PFSK-1 (cell line): ENCODE data around the gene SUFU.

Experiments used
- FOXP2 ChIP-seq: optimal IDR thresholded peaks from 2 replicates; pipeline ENCODE3; 2011; ENCODE audit warnings: borderline replicate concordance, control low read depth, inconsistent platforms; ENCODE audit not compliant: insufficient read depth; ENCODE audit errors: extremely low read length, extremely low read depth
- POLR2AphosphoS5 ChIP-seq: IDR thresholded peaks from 2 replicates; pipeline ENCODE4 v1.6.1; 2012; ENCODE audit warnings: low read depth, mild to moderate bottlenecking, control low read depth, low read length, moderate library complexity
- REST ChIP-seq, 2 experiments: IDR thresholded peaks; 2 replicates each; pipeline versions ENCODE4 v1.6.1 to v1.8.0; 2011 to 2012; ENCODE audit warnings: low read depth in 2 of 2, low read length in 2 of 2, control low read depth in 1 of 2, inconsistent platforms in 1 of 2, mild to moderate bottlenecking in 1 of 2, moderate library complexity in 1 of 2; ENCODE audit not compliant: insufficient read depth in 1 of 2
- SIN3A ChIP-seq: IDR thresholded peaks from 2 replicates; pipeline ENCODE4 v1.6.1; 2012; ENCODE audit warnings: mild to moderate bottlenecking, low read length, moderate library complexity, borderline replicate concordance; ENCODE audit not compliant: insufficient read depth
- TAF1 ChIP-seq: IDR thresholded peaks from 2 replicates; pipeline ENCODE4 v1.6.1; 2012; ENCODE audit warnings: low read length, control low read depth, borderline replicate concordance; ENCODE audit not compliant: insufficient read depth

The SUFU gene

GRCh38 chr10:102673819-102674511, 170.2 kb downstream of the SUFU start:
- TF ChIP-seq POLR2AphosphoS5: no peak
- TF ChIP-seq REST (IDR thresholded peaks at IDR 0.05; ENCODE audit: insufficient read depth in 1 of 2, low read depth in 2 of 2, low read length in 2 of 2): no peak
- no peak for TF ChIP-seq SIN3A
- no peak for TF ChIP-seq FOXP2
- no peak for TF ChIP-seq TAF1

GRCh38 chr10:102674566-102674965, 170.8 kb downstream of the SUFU start:
- TF ChIP-seq REST (IDR thresholded peaks at IDR 0.05; ENCODE audit: insufficient read depth in 1 of 2, low read depth in 2 of 2, low read length in 2 of 2) (no peak), SIN3A (no peak), TAF1 (no peak), POLR2AphosphoS5 (no peak), FOXP2 (no peak)

GRCh38 chr10:102675011-102675665, 171.4 kb downstream of the SUFU start:
- no peak for TF ChIP-seq SIN3A
- no peak for TF ChIP-seq POLR2AphosphoS5
- TF ChIP-seq REST (IDR thresholded peaks at IDR 0.05; ENCODE audit: insufficient read depth in 1 of 2, low read depth in 2 of 2, low read length in 2 of 2): no peak
- no peak for TF ChIP-seq FOXP2
- no peak for TF ChIP-seq TAF1

GRCh38 chr10:102675666-102676533, 172.1 kb downstream of the SUFU start:
- no peak for TF ChIP-seq TAF1
- no peak for TF ChIP-seq SIN3A
- TF ChIP-seq POLR2AphosphoS5: no peak

- TF ChIP-seq SIN3A (no peak), FOXP2 (no peak), TAF1 (no peak), REST (IDR thresholded peaks at IDR 0.05; ENCODE audit: insufficient read depth in 1 of 2, low read depth in 2 of 2, low read length in 2 of 2) (no peak), POLR2AphosphoS5 (no peak)
Observed at GRCh38 chr10:102676534-102677315, 173.0 kb downstream of the SUFU start.
